Measurements from ENCODE around the gene RIPK4.

Gene RIPK4

DNA sequence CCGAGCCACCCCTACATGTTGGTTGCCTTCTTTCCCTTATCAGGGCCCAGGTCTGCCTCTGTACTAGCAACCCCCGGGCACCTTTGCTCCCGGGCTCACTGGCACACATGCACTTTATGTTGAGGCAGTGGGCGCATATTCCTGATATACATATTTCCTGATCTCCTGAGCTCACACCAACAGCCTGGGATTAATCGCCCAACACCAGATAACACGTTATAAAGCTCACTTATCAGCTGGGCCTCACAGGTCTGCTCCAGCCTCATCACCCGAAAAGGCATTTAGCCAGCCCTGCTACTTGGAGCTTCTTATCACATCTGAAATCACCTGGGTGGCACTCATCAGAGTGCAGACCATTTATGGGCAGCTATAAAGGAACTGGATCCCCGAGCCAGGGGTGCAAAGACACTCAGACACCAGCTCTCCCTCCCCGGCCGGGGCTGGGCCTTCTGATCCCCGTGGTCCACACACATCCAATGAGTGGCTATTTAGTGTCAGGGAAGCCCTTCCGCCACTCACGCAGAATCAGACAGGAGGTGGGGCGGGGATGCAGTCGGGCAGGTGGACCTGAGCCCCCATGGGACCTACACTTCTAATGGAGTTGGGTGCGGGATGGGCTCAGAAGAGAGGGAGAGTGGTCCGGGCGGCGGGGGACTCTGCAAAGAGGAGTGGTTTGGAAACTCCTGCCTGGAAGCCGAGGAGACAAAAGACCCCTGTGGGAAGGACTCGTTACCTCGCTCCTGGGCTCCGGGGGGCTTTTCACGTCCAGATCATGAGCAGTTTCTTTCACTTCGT, 21.6 kb downstream of the RIPK4 start:
- no peak overlapping the region for H3K4me3 ChIP-seq (ENCODE audit: low read depth, low read length)
- TF ChIP-seq, protein P1, sequence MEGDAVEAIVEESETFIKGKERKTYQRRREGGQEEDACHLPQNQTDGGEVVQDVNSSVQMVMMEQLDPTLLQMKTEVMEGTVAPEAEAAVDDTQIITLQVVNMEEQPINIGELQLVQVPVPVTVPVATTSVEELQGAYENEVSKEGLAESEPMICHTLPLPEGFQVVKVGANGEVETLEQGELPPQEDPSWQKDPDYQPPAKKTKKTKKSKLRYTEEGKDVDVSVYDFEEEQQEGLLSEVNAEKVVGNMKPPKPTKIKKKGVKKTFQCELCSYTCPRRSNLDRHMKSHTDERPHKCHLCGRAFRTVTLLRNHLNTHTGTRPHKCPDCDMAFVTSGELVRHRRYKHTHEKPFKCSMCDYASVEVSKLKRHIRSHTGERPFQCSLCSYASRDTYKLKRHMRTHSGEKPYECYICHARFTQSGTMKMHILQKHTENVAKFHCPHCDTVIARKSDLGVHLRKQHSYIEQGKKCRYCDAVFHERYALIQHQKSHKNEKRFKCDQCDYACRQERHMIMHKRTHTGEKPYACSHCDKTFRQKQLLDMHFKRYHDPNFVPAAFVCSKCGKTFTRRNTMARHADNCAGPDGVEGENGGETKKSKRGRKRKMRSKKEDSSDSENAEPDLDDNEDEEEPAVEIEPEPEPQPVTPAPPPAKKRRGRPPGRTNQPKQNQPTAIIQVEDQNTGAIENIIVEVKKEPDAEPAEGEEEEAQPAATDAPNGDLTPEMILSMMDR (IDR thresholded peaks at IDR 0.05; ENCODE audit: low read depth, low read length), result no peak
- in situ Hi-C loops (cut with HindIII; ENCODE audit: low sequenced_read_pairs), result no loop called here
- DNase-seq (ENCODE audit: low read depth, low spot score), result no peak

DNA sequence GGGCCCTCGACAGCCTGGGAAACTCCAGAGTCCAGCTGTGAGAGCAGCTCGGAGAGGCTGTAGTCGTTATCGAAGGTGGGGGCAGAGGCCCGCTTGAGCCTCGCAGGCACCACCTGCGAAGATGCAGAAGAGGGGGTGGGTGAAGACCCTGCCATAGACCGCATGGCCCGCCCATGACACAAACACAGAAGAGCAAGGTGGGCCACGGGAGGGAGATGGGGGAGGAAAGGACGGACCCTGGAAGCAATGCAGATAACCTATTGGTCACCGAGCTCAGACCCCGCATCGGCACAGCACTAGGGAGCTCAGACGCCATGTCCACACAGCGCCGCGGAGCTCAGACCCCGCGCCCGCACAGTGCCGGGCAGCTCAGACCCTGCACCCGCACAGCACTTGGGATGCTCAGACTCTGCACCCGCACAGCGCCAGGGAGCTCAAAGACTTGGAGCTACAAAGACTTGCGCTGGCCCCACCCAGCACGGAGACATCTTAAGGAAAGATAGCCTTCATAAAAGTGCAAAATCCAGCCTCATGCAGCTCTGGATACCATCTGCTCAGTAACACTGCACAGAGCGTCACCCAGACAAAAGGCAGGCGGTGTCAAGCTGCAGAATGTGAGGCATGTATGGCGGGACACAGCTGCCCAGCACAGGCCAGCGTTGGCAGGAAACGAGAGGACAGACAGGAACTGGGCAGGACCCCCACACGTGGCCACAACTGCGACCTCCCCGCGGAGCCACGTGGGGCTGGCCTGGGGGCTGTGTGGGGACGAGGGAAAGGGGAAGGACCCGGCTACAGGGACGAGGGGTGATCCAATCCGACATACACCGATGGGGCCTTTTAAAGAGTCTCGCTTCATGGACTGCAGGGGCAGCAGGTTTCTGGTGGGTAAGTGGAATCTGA, 22.6 kb downstream of the RIPK4 start:
- TF ChIP-seq, protein P1 (IDR thresholded peaks at IDR 0.05; ENCODE audit: low read depth, low read length), result no peak
- no peak overlapping the region for H3K4me3 ChIP-seq (ENCODE audit: low read depth, low read length)
- in situ Hi-C loops (cut with HindIII; ENCODE audit: low sequenced_read_pairs), result no loop called here
- no peak for DNase-seq (ENCODE audit: low read depth, low spot score)

- DNase-seq (ENCODE audit: low read depth, low spot score), result no peak
- in situ Hi-C loops (cut with HindIII; ENCODE audit: low sequenced_read_pairs), result no loop called here
- TF ChIP-seq, protein P1 (IDR thresholded peaks at IDR 0.05; ENCODE audit: low read depth, low read length), result no peak
- H3K4me3 ChIP-seq (ENCODE audit: low read depth, low read length), result no peak overlapping the region
These were observed 23.4 kb downstream of the RIPK4 start for GRCh38 chr21:41743321-41744027.

DNA sequence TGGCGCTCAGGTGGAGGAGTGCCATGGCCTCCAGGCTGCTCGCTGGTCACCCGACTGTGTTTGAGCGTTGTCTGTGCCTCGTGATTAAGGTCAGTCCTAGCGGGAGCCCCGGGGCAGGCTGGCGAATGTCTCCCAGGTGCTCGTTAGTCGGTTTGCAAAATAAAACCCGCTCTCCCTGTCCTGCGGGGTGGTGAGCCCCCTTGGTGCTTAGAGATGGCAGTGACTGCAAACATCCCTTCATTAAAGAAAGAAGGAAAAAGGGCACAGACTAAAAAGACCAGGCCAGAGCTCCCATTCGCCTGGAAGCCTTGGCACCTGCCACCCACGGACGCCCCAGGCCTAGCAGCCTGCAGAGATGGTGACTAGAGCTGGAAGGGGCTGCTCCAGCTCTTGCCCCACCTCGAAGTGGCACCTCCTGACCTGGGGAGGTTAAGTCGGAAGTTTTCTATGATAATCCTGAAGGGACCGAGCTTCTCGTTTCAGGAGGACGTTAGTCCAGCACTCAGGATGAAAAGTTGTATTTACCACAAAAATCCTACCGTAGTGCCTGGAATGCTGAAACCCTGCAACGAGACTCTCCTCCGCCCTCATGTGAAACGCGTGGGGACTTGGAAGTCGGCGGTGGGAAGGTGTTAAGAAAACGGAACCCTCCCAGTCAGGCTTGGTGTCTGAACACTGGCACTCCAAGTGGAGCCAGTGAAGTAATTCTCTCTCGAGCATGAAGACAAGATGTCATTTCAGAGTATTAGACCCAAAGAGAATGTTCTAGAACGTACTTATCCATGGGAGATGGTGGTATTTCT, 24.6 kb downstream of the RIPK4 start:
- no peak for DNase-seq (ENCODE audit: low read depth, low spot score)
- no peak overlapping the region for H3K4me3 ChIP-seq (ENCODE audit: low read depth, low read length)
- in situ Hi-C loops (cut with HindIII; ENCODE audit: low sequenced_read_pairs), result no loop called here
- TF ChIP-seq, protein P1 (IDR thresholded peaks at IDR 0.05; ENCODE audit: low read depth, low read length), result no peak

- DNase-seq (ENCODE audit: low read depth, low spot score), result no peak
These were observed 25.4 kb downstream of the RIPK4 start for GRCh38 chr21:41741253-41742072.

More at GRCh38 chr21:41741253-41742072, 25.4 kb downstream of the RIPK4 start:
- in situ Hi-C loops (cut with HindIII; ENCODE audit: low sequenced_read_pairs), result no loop called here
- no peak overlapping the region for H3K4me3 ChIP-seq (ENCODE audit: low read depth, low read length)
- TF ChIP-seq, protein P1 (IDR thresholded peaks at IDR 0.05; ENCODE audit: low read depth, low read length), result no peak

All from astrocyte of the spinal cord (primary cell).